CD4-positive, alpha-beta T cell treated with Interleukin-17A for 1 hour (primary cell): ENCODE measurements around the gene PAPPA.

Experiments
- DNase-seq: peaks from one replicate; pipeline ENCODE4 v3.0.0-alpha.2; 2020

PAPPA gene

GRCh38 chr9:116319480-116319879 lies 165.9 kb downstream of the PAPPA start:
- no peak for DNase-seq

GRCh38 chr9:116320290-116320689 lies 166.7 kb downstream of the PAPPA start:
- no peak for DNase-seq

GRCh38 chr9:116322521-116322920 lies 168.9 kb downstream of the PAPPA start:
- no peak for DNase-seq

GRCh38 chr9:116323012-116323411 lies 169.4 kb downstream of the PAPPA start:
- no peak for DNase-seq

- no peak for DNase-seq
Measured at GRCh38 chr9:116323571-116323970, 170.0 kb downstream of the PAPPA start.

- DNase-seq: no peak
Measured at GRCh38 chr9:116325924-116326323, 172.3 kb downstream of the PAPPA start.

GRCh38 chr9:116327701-116328405 lies 174.3 kb downstream of the PAPPA start:
- no peak for DNase-seq

GRCh38 chr9:116329470-116329869 lies 175.9 kb downstream of the PAPPA start:
- no peak for DNase-seq

- DNase-seq: no peak
Measured at GRCh38 chr9:116331241-116331640, 177.7 kb downstream of the PAPPA start.

GRCh38 chr9:116332090-116332489 lies 178.5 kb downstream of the PAPPA start:
- DNase-seq: no peak

- DNase-seq: no peak
Measured at GRCh38 chr9:116333254-116333653, 179.7 kb downstream of the PAPPA start.

GRCh38 chr9:116334546-116335150 lies 181.1 kb downstream of the PAPPA start:
- no peak for DNase-seq

GRCh38 chr9:116335392-116335791 lies 181.8 kb downstream of the PAPPA start:
- DNase-seq: no peak

- no peak for DNase-seq
Measured at GRCh38 chr9:116336133-116336862, 182.7 kb downstream of the PAPPA start.

GRCh38 chr9:116337015-116337414 lies 183.4 kb downstream of the PAPPA start:
- no peak for DNase-seq

GRCh38 chr9:116340270-116340669 lies 186.7 kb downstream of the PAPPA start:
- DNase-seq: no peak

GRCh38 chr9:116342061-116342460 lies 188.5 kb downstream of the PAPPA start:
- DNase-seq: no peak

- DNase-seq: no peak
Measured at GRCh38 chr9:116342941-116343340, 189.3 kb downstream of the PAPPA start.

GRCh38 chr9:116344416-116344815 lies 190.8 kb downstream of the PAPPA start:
- no peak for DNase-seq

- DNase-seq: no peak
Measured at GRCh38 chr9:116345393-116345792, 191.8 kb downstream of the PAPPA start.

- DNase-seq: no peak
Measured at GRCh38 chr9:116345817-116346216, 192.2 kb downstream of the PAPPA start.

GRCh38 chr9:116349684-116350083 lies 196.1 kb downstream of the PAPPA start:
- DNase-seq: no peak

- DNase-seq: no peak
Measured at GRCh38 chr9:116350213-116350612, 196.6 kb downstream of the PAPPA start.

- DNase-seq: no peak
Measured at GRCh38 chr9:116352958-116353357, 199.4 kb downstream of the PAPPA start.
